ENCODE measurements around the gene KIF5A.
A peak's percentile ranks its signal among the peaks of the same experiment; 100 is the strongest.
"Not testable (repeated sequence)": the region's sequence is repeated elsewhere in the genome, so short reads cannot be mapped to it uniquely, and the experiment has no call there.

Gene KIF5A

DNA sequence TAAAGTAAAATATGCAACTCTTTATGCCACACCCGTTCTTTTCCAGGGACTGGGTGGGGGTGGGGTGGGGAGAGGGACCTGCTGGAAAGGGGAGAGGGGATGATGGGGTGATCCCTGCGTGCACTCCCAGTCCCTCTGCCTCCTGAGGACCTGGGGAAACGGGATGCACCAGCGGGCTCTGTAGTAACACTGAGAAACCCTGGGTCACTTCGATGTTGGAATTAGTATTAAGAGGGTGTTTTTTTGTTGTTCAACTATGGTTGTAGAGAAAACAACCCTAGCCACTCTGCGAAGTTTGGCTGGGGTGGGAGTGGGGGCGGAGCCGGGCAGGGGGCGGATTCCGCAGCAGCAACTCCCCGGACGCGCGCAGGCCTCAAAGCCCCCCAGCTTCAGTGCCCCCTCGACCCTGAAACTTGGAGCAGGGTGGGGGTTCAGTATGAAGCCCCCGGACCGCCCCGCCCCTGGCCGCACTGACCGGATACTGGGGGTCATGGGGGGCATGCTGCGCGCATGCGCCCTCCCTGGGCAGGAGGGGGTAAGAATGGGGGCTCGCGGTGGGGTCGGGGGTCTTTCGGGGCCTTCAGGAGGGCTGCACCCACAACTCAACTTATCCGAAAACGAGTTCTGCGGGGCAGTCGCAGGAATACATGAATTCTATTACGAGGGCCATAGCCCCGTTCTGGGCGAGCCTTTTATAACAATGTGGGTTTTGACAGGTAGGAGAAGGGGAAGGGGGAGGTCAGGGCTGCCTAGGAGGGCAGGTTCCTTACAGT, 60.1 kb downstream of the KIF5A start:
- DNase-seq, result no peak

DNA sequence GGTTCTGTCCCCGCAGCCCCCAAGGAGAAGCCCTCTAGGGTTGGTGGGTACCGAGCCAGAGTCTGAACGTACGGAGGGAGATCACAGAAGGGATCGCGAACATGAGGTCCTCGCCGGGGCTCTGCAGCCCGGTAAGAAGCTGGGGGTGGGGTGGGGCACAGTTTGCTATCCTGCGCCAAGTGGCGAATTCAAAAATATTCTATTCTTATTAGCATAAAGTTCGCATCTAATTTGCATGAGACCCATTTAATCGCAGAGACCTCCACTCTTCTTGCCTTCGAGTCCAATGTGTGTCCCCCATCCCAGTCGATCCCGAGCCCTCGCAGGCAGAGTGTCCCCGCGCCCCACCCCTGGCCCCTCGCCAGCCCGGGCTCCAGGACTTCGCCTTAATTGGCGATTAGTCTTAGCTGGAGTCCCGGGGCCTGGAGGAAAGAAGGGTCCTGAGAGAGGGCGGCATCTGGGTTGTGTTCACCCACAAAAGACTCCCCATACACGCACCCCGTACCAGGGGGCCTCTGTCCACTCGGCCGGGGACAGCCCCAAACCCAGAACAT, 60.8 kb downstream of the KIF5A start:
- DNase-seq, result peak; percentile 20

DNA sequence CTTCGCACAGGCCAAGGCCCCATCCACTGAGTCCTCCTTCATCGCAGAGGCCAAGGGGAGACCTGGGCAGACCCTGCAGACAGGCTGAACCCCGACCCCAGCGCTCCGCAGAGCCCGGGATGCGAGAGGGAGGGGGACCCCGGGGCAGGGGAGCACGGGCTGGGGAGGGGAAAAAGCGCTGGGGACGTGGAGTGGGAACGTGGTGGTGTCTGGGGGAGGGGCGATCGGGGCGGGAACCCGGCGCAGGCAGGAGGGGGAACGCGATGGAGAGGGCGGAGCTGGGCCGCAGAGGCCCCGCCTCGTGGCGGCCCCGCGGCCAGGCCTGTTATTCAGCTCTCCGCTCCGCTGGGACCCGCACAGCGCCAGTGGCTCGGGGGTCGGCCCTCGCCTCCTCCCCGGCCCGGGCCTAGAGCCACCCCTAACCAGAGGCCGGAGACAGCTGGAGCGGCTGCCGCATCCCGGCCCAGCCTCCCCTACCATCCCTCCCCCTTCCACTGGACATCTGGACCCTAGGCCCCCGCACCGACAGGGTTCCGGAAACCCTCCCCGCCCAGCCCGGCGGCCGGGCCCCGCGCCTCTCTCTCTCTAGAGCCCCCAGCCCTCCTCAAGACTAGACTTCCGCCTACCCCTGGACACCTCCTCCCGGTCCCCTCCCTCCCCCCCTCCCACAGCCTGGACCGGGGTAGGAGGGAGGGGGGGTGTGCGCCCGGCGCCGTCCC, 61.4 kb downstream of the KIF5A start, which contains the start of gene ARHGEF25:
Gene ARHGEF25, plus strand, starts transcription at position 328 of the 719 bp plus-strand sequence. CDS start 460 bp downstream, outside the sequence.
- peak; percentile 36 for DNase-seq

DNA sequence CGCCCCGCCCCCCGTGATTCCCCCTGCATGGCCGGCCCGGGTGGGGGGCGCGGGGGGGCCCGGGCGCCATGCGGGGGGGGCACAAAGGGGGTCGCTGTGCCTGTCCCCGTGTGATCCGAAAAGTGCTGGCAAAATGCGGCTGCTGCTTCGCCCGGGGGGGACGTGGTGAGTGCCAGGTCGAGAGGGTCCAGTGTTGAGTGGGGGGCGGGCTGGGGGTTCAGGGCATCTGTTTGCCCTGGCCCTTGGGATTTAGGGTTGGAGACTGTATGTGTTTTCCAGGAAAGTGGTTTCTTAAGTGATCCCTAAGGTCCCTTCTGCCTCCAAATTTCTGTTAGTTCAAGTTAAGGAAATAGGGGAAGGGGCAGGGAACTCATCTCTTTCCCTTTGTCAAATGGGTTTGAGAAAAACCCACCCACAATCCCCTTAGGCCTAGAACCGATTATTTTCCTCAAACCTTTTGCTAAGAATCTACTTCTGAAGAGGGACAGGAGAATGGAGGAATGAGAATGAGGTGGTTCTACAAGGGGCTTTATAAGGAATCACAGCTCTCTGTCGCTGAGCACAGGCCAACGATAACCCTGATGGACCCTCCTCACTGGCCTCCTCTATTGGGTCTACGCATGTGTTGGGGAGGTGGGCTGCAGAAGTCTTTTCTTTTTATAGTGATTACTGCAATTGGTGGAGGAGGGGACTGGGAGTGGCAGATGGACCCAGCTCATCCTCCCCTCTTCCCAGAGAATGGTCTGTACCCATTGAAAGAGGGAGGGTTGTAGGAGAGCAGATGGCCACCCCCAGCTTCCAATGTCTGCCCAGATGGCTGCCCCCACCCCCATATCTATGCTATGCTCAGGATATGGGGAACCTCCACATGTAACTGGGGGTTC, 62.2 kb downstream of the KIF5A start:
- DNase-seq, result no peak

DNA sequence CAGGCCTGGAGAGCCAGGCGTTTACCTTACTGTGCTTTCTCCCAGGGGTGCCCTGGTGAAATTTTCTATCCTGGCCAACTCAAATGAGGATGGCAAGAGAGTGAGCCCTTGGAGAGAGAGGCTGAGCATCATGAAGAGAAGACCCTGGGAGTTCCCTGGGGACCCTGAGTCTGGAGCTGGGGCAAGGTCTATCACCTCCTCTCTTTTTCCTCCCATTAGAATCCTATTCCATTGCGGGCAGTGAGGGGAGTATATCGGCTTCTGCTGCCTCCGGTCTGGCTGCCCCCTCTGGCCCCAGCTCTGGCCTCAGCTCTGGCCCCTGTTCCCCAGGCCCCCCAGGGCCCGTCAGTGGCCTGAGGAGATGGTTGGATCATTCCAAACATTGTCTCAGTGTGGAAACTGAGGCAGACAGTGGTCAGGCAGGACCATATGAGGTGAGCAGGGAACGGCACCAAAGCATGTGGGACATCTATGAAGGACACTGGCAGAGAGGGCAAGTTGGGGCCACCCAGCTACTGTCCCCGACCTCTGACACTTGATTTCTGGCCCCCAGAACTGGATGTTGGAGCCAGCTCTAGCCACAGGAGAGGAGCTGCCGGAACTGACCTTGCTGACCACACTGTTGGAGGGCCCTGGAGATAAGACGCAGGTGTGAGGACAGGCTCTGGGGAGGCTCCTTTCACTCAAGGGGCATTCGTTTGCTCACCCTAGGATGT, 63.0 kb downstream of the KIF5A start:
- DNase-seq, result no peak

DNA sequence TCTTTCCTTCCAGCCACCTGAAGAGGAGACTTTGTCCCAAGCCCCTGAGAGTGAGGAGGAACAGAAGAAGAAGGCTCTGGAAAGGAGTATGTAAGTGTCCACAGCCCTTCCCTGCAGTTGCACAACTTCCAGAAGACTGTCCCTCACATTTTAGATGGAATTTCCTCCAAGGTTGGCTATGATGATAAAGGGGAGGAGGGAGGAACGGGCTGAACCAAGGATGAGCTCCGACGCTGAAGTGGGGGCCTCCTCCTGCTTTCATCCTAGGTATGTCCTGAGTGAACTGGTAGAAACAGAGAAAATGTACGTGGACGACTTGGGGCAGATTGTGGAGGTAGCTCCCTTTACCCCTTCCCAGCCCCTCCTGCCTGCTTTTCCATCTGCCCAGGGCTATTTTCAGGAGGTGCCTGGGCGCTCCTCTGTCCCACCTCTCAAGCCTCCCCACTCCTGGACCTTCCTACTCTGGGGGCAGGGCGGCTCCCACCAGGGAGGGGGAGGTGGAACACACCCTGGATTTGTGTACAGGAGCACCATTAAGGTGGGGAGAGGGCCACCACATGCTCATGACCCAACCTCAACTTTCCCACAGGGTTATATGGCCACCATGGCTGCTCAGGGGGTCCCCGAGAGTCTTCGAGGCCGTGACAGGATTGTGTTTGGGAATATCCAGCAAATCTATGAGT, 63.7 kb downstream of the KIF5A start:
- DNase-seq, result no peak

DNA sequence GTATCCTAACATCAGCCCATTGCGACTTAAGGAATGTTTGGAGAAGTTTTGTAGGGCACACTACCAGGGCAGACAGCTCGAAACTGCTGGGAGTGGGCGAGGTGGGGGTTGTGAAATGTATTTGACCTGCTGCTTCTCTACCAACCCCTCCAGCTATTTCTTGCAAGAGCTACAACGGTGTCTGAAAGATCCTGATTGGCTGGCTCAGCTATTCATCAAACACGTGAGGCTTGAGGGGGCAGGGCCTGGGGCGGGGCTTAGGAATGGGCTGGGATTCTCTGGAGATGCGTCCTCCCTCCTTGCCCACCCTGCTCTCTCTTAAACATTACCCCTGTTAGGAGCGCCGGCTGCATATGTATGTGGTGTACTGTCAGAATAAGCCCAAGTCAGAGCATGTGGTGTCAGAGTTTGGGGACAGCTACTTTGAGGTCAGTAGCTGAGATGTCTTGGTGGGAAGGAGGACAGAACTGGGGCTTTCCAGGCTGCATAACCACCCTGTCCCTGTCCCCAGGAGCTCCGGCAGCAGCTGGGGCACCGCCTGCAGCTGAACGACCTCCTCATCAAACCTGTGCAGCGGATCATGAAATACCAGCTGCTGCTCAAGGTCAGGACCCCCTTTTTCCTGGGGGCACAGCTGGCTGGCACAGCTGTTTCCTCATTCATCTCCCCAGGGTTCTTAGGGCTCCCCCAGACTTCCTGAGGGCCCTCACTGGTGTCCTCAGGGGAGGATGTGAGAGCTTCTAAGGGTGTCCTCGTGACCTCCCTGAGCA, 64.5 kb downstream of the KIF5A start:
- no peak for DNase-seq

DNA sequence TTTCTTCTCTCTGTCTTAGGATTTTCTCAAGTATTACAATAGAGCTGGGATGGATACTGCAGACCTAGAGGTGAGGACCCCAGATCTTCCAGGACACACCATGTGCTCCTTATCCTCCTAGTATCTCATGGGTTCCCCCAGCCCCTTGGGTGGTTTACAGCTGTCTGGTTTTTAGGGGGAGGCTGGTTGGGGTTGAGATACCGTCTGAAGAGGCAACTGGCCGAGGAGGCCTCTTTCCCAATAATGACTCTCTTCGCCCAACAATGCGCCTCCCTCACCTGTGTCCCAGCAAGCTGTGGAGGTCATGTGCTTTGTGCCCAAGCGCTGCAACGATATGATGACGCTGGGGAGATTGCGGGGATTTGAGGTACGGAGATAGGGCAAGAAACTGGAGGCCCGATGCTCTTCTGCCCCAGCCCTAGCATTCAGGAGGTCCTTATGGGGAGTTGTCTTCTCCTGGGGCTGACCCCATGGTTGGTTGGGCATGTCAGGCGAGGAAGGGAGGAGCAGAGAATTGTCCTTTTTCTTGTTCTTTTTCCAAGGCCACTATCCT, 65.2 kb downstream of the KIF5A start:
- no peak for DNase-seq

DNA sequence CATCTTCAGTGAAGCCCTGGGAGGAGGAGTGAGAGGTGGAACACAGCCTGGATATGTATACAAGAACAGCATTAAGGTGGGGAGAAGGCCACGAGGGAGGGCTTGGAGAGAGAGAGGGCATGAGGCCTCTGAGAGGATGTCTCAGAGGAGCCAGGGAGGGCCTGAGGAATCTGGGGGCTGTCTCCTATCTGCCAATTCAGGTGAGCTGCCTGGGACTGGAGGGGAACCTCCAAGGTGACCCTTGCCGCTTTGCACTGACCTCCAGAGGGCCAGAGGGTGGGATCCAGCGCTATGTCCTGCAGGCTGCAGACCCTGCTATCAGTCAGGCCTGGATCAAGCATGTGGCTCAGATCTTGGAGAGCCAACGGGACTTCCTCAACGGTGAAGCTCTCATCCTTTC, 65.8 kb downstream of the KIF5A start:
- DNase-seq, result no peak

DNA sequence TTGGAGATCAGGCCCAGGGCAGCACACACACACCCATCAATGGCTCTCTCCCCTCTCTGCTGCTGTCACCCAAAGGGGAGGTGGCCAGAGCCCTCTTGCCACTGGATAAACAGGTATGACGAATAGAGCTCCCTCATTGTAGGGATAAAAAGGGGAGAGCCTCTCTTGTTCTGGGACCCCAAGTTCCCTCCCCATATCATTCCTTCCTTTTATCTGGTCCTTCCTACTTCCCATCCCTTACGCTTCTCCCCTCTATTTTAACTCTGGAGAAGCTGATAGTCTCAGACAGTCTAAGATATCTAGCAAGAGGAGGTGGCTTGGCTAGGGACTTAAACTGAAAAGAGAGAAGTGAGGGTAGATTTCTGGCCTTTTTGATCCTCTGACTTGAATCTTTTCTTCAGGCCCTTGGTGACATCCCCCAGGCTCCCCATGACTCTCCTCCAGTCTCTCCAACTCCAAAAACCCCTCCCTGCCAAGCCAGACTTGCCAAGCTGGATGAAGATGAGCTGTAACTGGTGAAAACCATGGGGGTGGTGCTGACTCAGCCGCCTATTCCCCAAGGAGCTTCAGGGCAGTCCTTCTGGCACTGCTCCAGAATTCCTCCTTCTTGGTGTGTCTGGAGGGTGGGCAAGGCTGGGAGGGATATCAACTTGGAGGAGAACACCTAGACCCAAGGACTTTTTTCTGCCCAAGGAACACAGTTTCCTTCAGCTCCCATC, 66.7 kb downstream of the KIF5A start:
- DNase-seq, result no peak

DNA sequence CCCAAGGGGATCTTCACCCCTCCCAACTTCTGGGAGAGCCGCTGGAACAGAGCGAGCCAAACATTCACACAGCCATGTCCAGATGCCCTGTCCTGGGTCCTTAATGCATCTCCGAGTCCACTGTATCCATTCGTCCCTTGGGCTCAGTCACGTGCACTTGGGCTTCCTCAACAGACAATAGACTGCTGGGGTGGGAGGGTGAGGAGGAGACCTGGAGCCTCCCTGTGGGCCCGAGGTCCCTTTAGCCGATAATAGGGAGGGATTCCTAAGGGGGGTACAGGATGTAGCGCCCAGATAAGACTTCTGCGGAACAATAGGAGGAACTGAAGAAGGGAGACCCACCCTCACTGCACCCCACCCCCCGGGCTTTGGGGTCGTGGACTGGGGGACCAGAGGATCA, 68.1 kb downstream of the KIF5A start:
- no peak for DNase-seq

DNA sequence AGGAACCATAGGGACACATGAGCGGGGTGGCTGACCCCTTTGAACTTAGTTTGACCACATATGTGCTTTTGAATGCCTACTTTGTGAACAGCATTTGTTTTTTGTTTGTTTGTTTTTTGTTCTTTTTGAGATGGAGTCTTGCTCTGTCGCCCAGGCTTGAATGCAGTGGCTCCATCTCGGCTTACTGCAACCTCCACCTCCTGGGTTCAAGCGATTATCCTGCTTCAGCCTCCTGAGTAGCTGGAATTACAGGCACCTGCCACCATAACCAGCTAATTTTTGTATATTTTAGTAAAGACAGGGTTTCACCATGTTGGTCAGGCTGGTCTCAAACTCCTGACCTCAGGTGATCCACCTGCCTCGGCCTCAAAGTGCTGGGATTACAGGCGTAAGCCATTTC, 68.6 kb downstream of the KIF5A start:
- DNase-seq, result not testable (repeated sequence)

DNA sequence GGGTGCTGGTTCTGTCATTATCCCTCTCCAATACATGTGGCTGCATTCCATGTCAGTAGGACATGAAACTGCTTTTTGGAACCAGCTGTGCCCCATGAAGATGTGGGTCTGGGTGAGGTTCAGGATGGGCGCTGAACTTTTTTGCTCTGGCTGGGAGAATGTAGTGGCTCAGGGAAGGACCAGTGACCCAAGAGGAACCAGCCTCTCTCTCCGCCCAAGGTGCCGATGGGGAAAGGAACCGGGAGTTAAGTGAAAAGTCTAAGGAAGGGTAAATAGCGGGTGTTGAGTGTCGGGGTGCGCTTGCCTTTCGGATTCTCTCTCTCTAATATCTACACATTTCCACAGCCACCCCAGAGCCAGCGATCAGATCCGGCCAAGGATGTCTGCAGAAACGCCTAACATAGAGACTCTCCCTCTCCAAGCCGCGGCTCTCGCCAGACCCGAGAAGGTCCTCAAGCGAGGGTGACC, 69.2 kb downstream of the KIF5A start:
- DNase-seq, result no peak

DNA sequence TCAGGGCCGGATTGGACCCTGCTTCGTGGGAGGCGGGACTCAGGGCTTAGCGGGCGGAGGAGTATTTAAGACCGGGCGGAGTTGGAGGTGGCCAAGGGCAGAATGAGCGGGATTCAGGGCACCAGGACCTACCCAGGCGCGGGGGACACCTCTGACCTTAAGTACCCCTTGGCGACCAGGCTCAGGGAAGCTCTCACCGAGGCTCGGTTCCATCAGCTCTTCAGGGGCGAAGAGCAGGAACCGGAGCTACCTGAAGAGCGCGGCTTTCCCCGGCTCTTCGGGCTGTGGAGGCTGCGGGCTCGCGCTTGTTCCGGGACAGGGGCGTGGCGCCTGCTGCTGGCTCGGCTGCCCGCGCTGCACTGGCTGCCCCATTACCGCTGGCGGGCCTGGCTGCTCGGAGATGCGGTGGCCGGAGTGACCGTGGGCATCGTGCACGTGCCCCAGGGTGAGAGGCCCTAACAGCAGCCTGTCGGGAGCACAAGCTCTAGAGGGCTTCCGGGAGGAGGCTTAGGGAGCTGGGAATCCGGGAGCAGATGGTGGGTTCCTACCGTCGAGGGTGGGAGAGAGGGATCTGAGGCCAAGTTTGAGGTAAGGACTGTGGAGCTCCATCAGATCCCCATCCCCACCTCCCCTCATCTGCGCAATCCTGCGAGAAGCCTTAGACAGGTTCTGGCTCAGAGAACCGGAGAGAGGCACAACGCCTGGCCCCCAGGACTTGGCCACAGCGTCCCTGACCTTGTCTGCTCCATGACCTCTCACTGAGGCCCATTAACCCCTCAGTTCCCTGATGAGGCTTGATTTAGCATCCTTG, 69.8 kb downstream of the KIF5A start:
- DNase-seq, result no peak

DNA sequence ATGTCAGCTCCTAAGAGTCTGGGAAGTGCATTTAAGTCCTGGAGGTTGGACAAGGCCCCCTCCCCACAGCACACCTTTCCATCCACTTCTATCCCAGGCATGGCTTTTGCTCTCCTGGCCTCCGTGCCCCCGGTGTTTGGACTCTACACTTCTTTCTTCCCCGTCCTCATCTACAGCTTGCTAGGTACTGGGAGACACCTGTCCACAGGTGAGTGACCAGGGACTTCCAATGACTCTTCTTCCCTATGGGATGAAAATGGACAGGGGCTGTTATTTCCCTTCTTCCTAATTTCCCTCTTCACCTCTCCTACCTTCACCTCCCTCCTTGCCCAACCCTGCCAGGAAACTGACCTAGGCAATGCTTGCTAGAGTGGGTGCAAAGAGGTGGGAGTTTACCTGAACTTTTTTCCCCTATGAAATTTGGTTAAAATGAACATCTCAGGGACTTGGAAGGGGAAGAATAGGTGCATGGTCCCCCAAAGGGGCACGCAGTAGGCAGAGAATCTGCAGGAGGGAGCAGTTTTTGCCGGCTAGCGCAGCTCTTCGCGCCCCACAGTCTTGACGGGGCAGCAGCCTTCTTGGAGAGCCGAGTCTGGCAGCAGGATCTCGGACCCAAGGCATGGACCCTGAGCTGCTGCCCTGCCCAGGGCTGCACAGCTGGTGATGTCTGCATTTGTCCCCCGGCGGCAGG, 70.5 kb downstream of the KIF5A start:
- no peak for DNase-seq

DNA sequence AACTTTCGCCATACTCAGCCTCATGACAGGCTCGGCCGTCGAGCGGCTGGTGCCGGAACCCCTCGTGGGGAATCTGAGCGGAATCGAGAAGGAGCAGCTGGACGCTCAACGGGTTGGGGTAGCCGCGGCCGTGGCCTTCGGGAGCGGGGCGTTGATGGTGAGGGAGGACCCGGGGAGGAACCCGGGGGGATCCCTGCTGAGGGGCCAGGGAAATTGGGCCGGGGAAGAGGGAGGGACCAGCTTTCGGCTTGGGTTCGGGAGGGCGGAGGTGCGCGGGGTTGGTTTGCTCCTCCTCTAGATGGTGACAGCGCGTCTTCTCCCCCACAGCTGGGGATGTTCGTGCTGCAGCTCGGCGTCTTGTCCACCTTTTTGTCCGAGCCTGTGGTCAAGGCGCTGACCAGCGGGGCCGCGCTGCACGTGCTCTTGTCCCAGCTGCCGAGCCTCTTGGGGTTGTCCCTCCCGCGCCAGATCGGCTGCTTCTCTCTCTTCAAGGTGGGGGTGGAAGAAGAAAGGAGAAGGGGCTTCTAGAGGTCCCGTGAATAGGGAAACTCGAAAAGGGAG, 71.2 kb downstream of the KIF5A start:
- DNase-seq, result no peak

DNA sequence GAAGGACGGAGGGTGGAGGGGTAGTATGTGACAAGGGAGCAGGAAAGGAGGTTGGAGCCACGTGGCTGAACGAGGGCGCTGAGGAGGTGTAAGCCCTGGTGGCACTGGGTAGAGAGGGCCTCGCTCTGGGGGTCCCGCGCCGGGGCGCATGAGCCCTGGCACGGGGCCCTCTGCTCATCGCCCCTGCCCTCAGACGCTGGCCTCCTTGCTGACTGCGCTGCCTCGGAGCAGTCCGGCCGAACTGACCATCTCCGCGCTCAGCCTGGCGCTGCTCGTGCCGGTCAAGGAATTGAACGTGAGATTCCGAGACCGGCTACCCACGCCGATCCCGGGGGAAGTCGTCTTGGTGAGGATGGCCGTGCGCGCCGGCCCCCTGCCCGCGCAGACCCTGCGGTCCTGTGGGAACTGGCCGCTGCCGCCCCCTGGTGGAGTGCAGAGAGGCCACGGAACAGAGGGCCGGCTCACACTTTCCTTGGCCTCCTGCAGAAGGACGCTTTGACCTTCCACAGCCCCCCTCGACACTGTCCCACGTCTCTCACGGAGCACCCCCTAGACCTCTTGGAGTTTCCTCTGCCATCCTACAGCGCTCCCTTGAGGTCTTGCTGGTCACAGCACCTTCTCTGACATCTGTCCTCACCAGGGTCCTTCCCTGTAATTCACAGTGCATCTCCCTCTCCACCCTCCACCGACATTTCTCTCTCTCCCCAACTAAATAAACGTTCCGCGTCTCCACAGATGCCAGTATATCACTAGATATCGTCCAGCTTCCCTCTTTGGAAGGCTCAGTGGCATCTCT, 71.9 kb downstream of the KIF5A start:
- DNase-seq, result peak; percentile 25
